SHP77 (cell line): Measurements from ENCODE around the gene CTNND2.
A peak's percentile ranks its signal among the peaks of the same experiment; 100 is the strongest.

Experiments used
- DNase-seq, 2 experiments: peaks; one replicate each; lab custom pipeline; 2025; lab: John Stamatoyannopoulos, UW

The CTNND2 gene

GRCh38 chr5:11588803-11589202, 315.4 kb downstream of the CTNND2 start:
- DNase-seq, result no peak

- no peak for DNase-seq
These were observed 320.2 kb downstream of the CTNND2 start for GRCh38 chr5:11584017-11584416.

- no peak for DNase-seq
These were observed 324.9 kb downstream of the CTNND2 start for GRCh38 chr5:11579351-11579750.

GRCh38 chr5:11574787-11575186, 329.5 kb downstream of the CTNND2 start:
- no peak for DNase-seq

- DNase-seq, result no peak
These were observed 330.9 kb downstream of the CTNND2 start for GRCh38 chr5:11573140-11573992.

- peak; percentile 20 to 39 for DNase-seq
These were observed 339.5 kb downstream of the CTNND2 start for GRCh38 chr5:11564706-11565105.

GRCh38 chr5:11563822-11564221, 340.4 kb downstream of the CTNND2 start:
- DNase-seq, result no peak

GRCh38 chr5:11560915-11561697, 343.1 kb downstream of the CTNND2 start:
- no peak for DNase-seq

GRCh38 chr5:11557063-11557462, 347.2 kb downstream of the CTNND2 start:
- no peak for DNase-seq

- no peak for DNase-seq
These were observed 349.1 kb downstream of the CTNND2 start for GRCh38 chr5:11555171-11555570.

GRCh38 chr5:11547730-11548129, 356.5 kb downstream of the CTNND2 start:
- no peak for DNase-seq

GRCh38 chr5:11547140-11547539, 357.1 kb downstream of the CTNND2 start:
- no peak for DNase-seq

- no peak for DNase-seq
These were observed 364.1 kb downstream of the CTNND2 start for GRCh38 chr5:11540112-11540511.

GRCh38 chr5:11531811-11532555, 372.3 kb downstream of the CTNND2 start:
- peak; percentile 13 to 25 for DNase-seq

GRCh38 chr5:11528720-11529119, 375.5 kb downstream of the CTNND2 start:
- no peak for DNase-seq

GRCh38 chr5:11527652-11528349, 376.4 kb downstream of the CTNND2 start:
- no peak for DNase-seq

GRCh38 chr5:11525020-11525419, 379.2 kb downstream of the CTNND2 start:
- no peak for DNase-seq

GRCh38 chr5:11524188-11524587, 380.1 kb downstream of the CTNND2 start:
- no peak for DNase-seq

- DNase-seq, result no peak
These were observed 381.4 kb downstream of the CTNND2 start for GRCh38 chr5:11522796-11523195.

GRCh38 chr5:11520241-11520930, 383.9 kb downstream of the CTNND2 start:
- DNase-seq, result no peak

GRCh38 chr5:11519236-11519635, 385.0 kb downstream of the CTNND2 start:
- DNase-seq, result no peak
